HG03558 (cell line): Measurements from ENCODE around the gene ZNF470.

Source experiments
- ATAC-seq: cut with Tn5 transposase; IDR thresholded peaks from one replicate; pipeline ENCODE4 v1.9.1; 2021; ENCODE audit warnings: moderate number of reproducible peaks; ENCODE audit not compliant: unreplicated experiment; ENCODE audit errors: extremely low read depth

The ZNF470 gene

GRCh38 chr19:56567274-56568120, at the start of gene ZNF470:
TSS of gene ZNF470 (plus strand) at chr19:56567468. CDS start at chr19:56570312, 2,844 bp downstream.
- ATAC-seq: peak; percentile 78

- no peak for ATAC-seq
Observed at GRCh38 chr19:56525214-56525860, 41.9 kb upstream of the ZNF470 start.

- no peak for ATAC-seq
Observed at GRCh38 chr19:56537442-56537841, 29.8 kb upstream of the ZNF470 start.

GRCh38 chr19:56538254-56538760, 29.0 kb upstream of the ZNF470 start:
- ATAC-seq: no peak

DNA sequence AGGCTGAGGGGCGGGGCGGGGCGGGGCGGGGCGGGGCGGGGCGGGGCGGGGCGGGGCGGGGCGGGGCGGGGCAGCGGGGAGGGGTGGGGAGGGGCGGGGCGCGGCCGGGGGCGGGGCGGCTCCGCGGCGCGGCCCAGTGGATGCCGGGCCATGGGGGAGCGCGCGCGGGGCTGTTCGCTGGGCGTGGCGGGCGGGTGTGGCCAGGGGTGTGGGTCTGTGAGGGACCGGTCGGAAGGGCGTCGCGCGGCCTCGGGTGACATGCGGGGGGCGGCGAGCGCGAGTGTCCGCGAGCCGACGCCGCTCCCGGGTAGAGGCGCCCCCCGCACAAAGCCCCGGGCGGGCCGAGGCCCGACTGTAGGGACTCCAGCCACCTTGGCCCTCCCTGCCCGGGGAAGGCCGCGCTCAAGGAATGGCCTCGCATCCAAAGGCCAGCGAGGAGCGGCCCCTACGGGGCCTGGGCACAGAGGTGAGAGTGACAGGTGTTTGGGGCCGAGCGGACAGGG, 28.5 kb upstream of the ZNF470 start, which contains the start of gene ZFP28:
ZFP28 (plus strand) TSS at position 188 of the 503 bp plus-strand sequence; CDS start at position 259, 71 bp downstream.
- ATAC-seq: no peak

- no peak for ATAC-seq
Observed at GRCh38 chr19:56543776-56544175, 23.5 kb upstream of the ZNF470 start.

DNA sequence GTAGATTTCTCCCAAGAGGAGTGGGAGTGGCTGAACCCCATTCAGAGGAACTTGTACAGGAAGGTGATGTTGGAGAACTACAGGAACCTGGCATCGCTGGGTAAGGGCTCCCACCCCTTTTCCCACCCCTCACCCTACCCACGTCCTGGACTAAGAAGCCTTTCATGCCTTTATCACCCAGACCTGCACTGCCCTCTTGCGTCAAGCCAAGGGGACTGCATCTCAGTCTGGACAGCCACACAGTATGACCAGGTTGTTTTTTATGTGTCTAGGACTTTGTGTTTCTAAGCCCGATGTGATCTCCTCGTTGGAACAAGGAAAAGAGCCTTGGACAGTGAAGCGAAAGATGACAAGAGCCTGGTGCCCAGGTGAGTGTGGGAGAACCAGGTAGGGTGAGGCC, 19.7 kb upstream of the ZNF470 start:
- no peak for ATAC-seq

- ATAC-seq: no peak
Observed at GRCh38 chr19:56554272-56554869, 12.9 kb upstream of the ZNF470 start.

- no peak for ATAC-seq
Observed at GRCh38 chr19:56562766-56563165, 4.5 kb upstream of the ZNF470 start.

DNA sequence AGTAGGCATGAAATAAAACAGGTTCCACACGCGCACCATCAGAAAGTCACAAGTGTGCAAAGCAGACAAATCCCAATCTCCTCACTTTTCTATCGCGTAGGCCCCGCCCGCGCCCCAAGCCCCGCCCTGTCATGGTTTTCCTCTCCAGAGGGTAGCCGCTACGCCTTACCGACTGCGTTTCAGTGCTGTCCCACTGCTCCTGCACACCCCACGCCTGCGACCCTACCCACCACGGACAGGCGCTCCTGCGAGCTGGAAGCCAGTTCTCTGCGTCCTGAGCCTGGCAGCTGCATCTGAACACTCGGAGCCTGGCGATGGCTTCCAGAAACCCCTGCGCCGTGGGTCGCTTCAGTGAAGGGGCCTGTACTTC, 379 bp upstream of the ZNF470 start:
- ATAC-seq: peak; percentile 21

DNA sequence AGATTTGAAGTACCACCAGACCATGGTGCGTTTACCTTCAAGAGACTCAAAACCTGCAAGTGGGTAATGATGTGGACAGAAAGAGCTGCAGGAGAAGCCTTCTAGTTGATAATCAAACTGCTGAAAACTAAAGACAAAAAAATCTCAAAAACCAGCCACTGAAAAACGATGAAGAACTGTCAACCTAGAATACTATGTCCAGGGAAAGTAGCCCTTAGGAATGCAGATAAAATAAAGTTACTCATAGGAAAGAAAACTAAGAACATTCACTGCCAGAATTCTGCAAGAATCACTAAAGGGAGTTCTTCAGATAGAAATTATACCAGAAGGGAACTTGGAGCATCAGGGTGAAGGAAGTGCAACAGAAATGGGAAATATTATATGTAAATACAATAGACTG, 5.3 kb downstream of the ZNF470 start:
- ATAC-seq: no peak

DNA sequence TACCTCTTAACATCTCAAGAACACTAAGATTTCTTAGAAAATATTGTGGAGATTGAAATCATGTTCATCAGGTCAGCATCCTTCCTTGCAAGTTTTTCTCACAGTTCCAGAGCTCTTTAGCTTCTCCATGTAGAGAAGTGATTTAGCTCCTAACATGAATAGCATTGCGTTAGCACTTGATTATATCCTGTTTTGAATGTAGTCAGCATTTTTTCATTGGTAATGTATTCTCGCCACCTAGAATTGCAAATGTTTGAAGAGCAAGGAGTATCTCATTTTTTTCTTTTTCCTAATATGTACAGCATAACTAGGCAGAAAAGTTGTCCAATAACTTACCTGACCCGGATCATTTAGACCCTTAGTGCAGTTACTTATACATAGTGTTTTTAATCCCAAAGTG, 6.6 kb downstream of the ZNF470 start:
- no peak for ATAC-seq

DNA sequence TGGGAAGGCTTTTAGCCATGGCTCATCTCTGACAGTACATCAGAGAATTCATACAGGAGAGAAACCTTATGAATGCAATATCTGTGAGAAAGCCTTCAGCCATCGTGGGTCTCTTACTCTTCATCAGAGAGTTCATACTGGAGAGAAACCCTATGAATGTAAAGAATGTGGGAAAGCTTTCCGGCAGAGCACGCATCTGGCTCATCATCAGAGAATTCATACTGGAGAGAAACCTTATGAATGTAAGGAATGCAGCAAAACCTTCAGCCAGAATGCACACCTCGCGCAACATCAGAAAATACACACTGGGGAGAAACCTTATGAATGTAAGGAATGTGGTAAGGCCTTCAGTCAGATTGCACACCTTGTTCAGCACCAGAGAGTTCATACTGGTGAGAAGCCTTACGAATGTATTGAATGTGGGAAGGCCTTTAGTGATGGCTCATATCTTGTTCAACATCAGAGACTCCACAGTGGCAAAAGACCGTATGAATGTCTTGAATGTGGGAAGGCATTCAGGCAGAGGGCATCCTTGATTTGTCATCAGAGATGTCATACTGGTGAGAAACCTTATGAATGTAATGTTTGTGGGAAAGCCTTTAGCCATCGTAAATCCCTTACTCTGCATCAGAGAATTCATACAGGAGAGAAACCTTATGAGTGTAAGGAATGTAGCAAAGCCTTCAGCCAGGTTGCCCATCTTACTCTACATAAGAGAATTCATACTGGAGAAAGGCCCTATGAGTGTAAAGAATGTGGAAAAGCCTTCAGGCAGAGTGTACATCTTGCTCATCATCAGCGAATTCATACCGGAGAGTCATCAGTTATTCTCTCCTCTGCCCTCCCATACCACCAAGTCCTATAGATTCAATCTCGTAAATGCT, 10.7 kb downstream of the ZNF470 start:
- no peak for ATAC-seq

DNA sequence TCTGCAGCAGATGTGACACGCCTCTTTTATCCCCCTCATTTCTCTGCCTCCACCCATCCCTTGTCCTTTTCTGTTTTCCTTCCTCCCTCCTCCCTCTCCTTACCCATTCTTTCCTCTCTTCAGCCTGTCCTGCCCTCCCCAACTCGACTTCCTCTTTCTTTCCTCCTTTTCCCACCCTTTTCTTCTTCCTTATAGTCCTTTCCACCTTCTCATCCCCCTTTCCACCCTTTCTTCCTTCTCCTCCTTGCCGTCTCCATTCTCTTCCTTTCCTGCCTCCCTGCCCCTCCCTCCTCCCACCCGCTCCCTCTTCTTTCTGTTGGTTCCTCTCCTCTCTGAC, 27.1 kb downstream of the ZNF470 start:
- ATAC-seq: no peak

GRCh38 chr19:56594783-56595547, 27.7 kb downstream of the ZNF470 start, which contains the start of gene ZNF71:
TSS of gene ZNF71 (plus strand) at chr19:56595302. CDS start at chr19:56601559, 6,257 bp downstream.
- peak; percentile 45 for ATAC-seq

DNA sequence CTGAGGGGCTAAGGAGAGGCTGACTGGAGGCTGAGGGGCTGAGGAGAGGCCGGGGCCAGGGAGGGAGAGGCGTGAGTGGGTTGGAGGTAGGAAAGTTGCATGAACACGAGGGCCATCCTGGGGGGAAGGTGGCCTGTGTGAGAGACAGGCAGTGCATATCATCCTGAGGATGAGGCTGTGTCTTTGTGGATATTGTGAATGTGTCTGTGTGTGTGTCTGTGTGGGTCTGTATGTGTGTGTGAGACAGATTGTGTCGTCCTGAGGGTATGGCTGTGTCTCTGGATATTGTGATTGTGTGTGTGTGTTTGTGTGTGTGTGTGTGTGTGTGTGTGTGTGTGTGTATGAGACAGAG, 28.3 kb downstream of the ZNF470 start:
- ATAC-seq: peak; percentile 17

DNA sequence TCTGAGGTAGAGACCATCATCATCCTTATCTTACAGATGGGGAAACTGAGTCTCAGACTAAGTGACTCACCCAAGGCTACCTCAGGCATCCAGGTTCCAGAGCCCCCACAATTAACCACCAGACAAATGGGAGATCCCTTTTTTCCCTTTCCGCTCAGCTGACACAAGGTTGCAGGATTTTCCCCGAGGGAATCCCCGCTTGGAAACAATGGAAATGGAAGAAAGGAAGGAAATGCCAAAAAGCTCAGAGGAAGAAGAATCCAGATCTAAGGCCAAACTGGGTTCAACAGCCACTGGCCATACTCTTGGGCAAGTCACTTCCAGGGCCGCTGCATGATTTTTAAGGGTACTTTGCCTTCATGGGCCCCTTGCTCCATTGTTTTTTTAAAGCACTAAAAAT, 29.4 kb downstream of the ZNF470 start:
- no peak for ATAC-seq

DNA sequence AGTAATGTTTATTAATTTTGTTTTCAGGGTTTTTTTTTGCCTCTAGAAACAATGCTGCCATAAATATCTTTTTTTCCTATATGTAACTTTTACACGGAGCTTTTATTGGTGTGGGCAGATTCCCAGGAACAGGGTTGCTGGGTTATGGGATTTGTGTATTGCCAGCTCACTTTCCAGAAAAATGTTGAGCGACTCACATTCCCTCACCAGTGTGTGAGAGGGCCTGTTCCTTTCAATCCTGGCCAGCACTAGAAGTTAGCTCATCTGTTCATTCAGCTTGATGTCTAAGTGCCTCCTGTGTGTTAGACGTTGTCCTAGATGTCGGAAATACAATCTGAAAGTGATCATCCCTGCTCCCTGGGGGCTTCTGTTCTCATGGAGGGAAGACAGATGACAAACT, 30.4 kb downstream of the ZNF470 start:
- no peak for ATAC-seq

DNA sequence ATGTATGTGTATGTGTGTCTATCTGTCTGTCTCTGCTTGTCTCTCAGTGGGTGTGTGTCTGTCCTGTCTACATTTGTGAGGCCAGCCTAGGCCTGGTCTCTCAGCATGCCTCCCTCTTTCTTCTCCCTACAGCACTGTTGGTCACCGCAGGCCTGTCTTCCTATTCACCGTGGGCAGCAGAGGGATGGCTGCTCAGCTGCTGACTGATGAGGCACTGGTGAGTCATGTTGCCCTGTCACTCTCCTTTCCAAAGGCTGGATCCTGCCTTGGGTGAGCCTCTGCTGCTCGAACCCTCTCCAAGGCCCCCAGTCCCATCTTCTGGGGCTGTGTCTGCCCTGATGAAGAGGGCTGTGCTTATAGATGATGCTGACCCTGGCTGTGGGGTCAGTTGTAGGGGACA, 34.1 kb downstream of the ZNF470 start:
- no peak for ATAC-seq
